MG63 (cell line): Measurements from ENCODE around the gene CASD1. TPM values are rescaled to one million over a fixed set of nuclear protein-coding genes. Genes with fewer than 3 reads are reported as not detected.

ENCODE experiments used
- DNase-seq: peaks from one replicate; pipeline ENCODE4 v3.0.0-alpha.2; 2020
- H3K27me3 ChIP-seq: fragments of 250-450 bp; sonication (Bioruptor Pico); 2 replicates; pipeline ENCODE4 v1.5.1; 2020; ENCODE audit warnings: mild to moderate bottlenecking, moderate library complexity
- H3K36me3 ChIP-seq: fragments of 250-450 bp; sonication (Bioruptor Pico); 2 replicates; pipeline ENCODE4 v1.5.1; 2020; ENCODE audit warnings: mild to moderate bottlenecking, moderate library complexity
- H3K4me3 ChIP-seq: fragments of 250-450 bp; sonication (Bioruptor Pico); 2 replicates; pipeline ENCODE4 v1.5.1; 2020; ENCODE audit warnings: mild to moderate bottlenecking, moderate library complexity
- H3K9me3 ChIP-seq: fragments of 250-450 bp; sonication (Bioruptor Pico); 2 replicates; pipeline ENCODE4 v1.5.1; 2020; ENCODE audit warnings: mild to moderate bottlenecking, moderate library complexity
- total RNA-seq: library from RNA; depleted of rRNA; stranded (reverse); fragments of >200 nt; shearing (Covaris generic); gene quantifications from 2 replicates; pipeline ENCODE4 v1.2.3, GENCODE V29; 2014; ENCODE audit warnings: low replicate concordance; rRNA removed

CASD1 gene
- total RNA-seq, 1 experiment from 2014 or later: 7.1 TPM

GRCh38 chr7:94602181-94602580 lies 92.6 kb downstream of the CASD1 start:
- Histone ChIP-seq H3K27me3 (no peaks in the 10 kb centered on the region), H3K36me3 (no peaks in the 10 kb centered on the region), H3K9me3 (no peaks in the 10 kb centered on the region), H3K4me3 (no peak overlapping the region)
- DNase-seq: no peak

GRCh38 chr7:94605031-94605430 lies 95.4 kb downstream of the CASD1 start:
- H3K4me3 ChIP-seq: no peak overlapping the region
- DNase-seq: no peak
- H3K9me3 ChIP-seq: no peaks in the 10 kb centered on the region
- H3K36me3 ChIP-seq: no peaks in the 10 kb centered on the region
- no peaks in the 10 kb centered on the region for H3K27me3 ChIP-seq

Other genes with a start within 250 kb of the CASD1 start
- gene COL1A2, start 114.9 kb upstream of the CASD1 start, total RNA-seq: 218 and 306 TPM in 2 replicates
- gene SGCE, start 146.3 kb downstream of the CASD1 start, total RNA-seq: 16.8 and 24.7 TPM in 2 replicates